GM18873 (cell line): Measurements from ENCODE around the gene ETS1.
"Not testable (repeated sequence)": the region's sequence is repeated elsewhere in the genome, so short reads cannot be mapped to it uniquely, and the experiment has no call there.

Source experiments
- ATAC-seq: cut with Tn5 transposase; IDR thresholded peaks from one replicate; pipeline ENCODE4 v1.9.1; 2021; ENCODE audit warnings: mild to moderate bottlenecking, moderate library complexity, moderate number of reproducible peaks; ENCODE audit not compliant: unreplicated experiment, low FRiP score

ETS1 gene

DNA sequence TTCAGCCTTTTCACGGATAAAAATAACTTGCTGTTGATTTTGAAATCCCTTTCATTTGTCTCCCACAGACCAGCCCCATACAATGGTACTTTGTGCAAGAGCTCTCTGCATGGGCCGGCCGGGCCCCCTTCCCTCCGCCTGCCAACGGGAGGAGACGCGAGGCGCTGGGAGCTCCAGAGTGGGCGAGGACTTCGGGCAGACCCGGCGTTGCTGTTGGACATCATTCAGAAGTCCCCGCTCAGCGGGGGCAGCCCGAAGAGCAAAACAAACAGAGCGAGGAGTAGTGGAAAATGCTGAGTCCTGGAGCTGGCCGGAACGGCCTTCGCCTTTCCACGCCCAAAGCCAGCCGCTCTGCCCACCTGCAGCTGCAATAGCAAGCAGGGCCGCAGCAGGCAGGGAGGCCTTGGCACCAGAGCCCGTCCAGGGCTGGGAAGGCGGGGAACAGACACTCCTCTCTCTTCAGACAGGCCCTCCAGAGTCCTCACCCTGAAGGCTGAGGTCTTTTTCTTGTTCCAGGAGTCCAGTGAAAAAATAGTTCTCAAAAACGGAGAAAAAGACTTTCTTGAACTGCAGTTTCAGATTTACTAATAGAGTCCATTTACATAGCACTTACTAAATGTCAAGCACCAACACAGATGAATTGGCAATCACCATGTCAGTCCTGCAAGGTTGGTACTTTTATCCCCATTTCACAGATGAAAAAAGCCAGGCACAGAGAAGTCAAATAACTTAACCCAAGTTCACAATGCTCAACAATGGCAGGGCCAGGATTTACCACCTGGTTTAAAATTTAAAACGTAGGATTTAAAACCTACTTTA, 135.5 kb downstream of the ETS1 start:
- ATAC-seq: no peak

DNA sequence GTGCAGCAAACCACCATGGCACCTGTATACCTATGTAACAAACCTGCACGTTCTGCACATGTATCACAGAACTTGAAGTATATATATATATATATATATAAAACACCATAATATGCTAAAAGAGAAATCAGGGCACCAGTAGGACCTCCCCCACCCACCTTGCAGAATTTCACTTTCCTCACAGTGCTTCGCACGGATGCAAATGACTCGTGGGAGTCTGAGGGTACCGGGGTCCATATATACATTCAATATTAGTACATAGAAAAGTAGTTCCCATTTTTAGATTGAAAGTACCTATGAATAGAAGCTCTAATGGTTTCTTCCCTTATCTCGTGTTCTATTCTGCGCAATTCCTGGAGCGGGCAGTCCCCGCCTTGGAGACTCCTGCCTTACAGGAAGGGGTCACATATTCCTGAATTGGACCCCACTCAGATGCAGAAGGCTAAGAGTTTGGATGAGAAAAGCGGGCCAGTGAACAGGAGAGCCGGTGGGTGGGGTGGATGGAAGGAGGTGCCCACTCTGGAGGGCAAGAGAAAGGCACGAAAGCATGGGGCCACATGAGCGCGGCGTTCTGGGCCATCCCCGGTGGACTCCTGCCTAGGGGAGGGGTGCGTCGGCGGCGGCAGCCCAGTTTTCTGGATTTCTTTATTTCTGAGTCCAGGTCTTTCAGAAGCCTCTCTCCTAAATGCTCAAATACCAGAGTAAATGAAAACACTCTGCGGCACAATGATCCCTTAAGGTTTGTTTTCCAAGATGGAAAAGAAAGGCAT, 136.3 kb downstream of the ETS1 start:
- ATAC-seq: no peak

DNA sequence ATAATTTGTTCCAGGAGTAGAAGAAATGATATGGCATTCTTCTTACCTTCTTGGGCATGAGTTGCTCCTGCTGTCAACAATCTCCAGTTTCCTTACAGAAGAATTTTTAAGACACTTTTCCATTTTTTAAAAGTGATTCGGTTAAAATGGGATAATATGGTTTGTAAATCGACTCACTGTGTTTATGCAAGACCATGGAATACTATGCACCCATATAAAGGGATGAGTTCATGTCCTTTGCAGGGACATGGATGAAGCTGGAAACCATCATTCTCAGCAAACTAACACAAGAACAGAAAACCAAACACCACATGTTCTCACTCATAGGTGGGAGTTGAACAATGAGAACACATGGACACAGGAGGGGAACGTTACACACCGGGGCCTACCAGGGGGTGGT, 136.9 kb downstream of the ETS1 start:
- ATAC-seq: not testable (repeated sequence)

GRCh38 chr11:128448981-128449713, 138.2 kb downstream of the ETS1 start:
- ATAC-seq: no peak

DNA sequence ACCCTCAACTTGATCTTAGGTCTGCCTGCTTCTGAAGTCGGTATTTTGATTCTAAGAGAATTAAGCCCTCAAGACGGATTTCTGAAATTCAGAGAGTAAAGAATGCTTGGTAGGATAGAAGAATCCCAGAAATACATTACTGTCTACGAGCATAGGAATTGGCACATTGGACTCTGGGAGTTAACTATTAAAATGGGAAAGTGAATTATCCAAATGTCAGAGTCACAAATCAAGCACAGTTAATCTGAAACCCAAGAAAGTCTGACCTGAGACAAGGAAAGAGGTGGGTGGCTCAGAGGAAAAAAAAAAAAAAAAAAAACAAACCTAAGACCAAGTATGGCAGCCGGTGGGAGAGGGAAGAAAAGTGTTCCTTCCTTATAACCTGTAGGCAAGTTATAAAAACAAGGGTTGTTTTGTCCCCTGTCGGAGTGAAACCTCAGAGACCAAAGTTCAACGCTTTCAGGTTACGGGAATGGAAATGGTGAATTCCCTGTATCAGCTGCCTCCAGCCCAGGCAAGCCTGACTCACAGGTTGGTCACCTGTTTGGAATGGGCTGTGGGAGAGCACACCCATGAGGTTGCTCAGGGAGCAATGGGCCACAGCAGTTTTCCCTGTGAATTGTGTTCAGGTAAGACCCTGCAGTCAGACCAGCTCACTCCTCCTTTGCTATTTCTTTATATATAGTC, 139.0 kb downstream of the ETS1 start:
- ATAC-seq: no peak

DNA sequence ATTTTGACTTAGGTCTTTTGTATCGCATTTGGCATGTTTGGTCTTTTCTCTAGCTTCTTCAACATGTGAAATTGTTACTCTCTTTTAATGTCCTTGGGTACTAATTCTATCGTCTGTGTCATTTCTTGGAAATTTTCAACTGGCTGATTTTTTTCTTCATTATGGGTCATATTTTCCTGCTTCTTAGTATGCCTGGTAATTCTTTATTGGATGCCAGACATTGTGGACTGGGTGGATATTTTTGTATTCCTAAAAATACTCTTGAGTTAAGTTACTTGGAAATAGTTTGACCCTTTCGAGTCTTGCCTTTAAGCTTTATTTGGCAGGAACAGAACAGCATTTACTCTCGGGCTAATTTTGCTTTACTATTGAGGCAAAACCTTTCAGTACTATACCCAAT, 140.1 kb downstream of the ETS1 start:
- no peak for ATAC-seq

- not testable (repeated sequence) for ATAC-seq
These were observed 141.4 kb downstream of the ETS1 start for GRCh38 chr11:128445921-128446320.

GRCh38 chr11:128437136-128437535, 150.2 kb downstream of the ETS1 start:
- ATAC-seq: no peak

DNA sequence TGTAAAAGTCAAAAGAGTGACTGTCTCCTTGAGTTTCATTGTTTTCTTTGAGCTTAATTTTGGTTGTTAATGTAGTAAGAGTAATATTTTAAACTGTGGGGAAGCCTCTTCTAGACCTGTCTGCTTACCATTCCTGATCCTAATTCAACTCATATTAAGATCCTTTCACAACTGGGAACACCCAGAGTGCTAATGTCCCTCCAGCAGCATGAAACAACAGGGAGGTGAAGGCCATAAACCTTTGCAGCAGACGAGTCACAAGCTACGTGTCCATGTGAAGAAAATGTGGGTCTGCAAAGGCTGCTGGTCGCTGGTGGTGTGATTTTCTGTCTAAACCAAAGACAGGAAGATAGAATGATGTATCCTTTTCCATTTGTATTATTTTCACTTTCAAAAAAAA, 152.5 kb downstream of the ETS1 start:
- no peak for ATAC-seq

DNA sequence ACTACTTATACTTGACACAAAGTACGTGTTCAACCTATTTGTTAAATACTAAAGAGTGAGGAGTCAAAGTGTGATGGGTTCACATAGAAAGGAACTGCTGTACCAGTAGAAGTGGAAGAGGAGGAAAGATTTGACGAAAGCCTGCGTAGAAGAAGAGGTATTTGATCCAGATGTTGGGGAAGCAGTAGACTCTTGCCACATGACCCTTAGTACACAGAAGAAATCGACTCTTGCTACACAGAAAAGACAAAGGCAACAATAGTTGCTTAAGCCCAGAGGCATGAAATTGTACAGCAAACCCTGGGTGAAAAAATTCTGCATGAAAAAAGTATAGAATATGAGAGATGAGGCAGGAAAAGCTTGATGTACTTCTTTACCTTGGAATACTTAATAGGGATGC, 152.9 kb downstream of the ETS1 start:
- ATAC-seq: no peak

GRCh38 chr11:128432926-128433325, 154.4 kb downstream of the ETS1 start:
- no peak for ATAC-seq

DNA sequence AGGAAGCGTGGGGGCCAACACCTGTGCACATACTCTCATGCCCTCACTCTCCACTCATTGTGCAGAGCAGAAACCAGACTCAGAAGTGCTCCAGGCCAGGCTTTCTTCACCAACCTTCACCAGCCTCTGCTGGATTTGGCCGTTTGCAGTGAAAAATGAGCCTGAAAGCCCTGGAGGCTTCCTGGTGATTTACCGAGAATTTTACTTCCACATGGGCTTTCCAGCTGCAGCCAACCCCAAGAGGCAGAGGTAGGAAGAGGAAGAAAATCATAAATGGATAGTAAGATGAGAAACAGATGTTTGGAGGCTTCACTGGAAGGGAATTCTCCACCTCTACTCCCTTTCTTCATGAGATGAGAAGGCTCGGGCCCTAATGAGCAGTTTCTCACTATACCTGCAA, 155.4 kb downstream of the ETS1 start:
- no peak for ATAC-seq

- ATAC-seq: no peak
These were observed 158.4 kb downstream of the ETS1 start for GRCh38 chr11:128428935-128429334.

DNA sequence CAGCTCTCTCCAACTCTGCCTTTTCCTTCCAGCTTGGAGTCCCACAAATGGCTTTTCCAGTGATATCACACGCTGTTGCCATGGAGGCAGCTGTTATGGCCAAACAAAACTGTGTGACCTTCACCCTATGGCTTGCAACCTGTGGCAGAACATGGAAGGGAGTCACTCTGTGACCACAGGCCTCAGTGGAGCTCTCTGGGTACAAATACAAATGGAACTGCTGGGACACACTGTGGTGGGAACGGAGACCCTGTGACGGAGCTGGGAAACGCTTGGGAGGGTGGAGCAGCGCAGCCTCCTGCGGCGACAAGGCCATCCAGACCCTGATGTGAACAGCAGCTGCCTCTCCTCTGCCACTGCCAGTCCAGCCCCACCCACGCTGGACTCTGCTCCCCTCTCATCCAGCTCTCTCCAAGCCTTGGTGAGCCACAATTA, 162.5 kb downstream of the ETS1 start:
- no peak for ATAC-seq

DNA sequence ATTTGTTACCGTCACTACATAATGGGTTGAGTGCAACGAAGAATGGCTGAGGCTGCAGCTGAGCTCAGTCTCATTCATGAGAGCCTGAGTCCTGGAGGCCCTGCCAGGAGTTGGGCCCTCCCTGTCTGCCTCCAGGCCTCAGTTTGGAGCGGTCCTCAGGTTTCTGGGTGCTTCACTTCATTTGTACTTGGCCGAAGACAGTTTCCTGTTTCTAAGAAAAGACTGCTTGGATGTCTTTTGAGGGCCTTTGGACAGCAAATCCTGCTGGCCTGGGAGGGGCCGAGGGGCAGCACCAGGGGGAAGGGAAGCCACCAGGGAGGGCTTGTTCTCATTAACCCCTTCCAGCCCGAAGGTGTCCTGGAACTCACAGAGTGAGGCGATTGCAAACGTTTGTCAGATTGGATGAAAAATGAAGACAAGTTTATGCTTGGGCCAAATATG, 163.1 kb downstream of the ETS1 start:
- no peak for ATAC-seq

DNA sequence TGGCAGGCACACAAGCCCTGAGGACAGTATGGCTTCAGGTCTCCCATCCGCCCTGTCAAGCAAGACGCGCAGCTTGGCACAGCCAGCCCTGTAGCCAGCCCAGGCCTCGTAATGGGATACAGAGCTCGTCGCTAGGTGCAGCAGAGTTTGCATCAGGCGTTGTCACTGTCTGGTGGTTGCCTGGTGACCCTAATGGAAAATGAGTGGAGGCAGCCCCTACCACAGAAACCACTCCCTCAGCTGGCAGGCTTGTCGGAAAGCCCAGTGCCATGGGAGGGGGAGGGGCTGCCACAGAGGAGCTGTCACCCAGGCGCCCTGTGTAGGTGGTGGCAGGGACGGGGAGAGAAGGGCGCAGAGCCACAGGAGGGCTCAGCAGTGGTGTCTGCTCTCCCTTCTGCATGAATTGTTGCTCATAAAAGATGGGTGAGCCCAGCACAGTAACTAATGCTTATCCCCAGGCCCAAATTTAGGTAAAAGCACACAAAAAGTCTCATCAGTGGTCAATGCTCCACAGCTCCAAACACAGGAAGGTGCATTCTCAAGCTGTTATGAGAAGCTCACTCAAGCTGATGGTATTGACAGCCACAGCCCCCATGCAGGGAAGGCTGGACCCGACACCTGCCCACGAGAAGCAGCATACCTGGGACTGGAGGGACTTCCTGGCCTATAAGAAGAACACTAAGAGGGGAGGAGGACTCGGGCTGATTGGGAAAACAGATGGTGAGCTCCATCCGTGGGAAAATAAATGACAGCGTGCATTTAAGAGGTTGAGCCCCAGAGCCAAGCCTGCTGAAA, 164.6 kb downstream of the ETS1 start:
- no peak for ATAC-seq

- ATAC-seq: no peak
These were observed 165.6 kb downstream of the ETS1 start for GRCh38 chr11:128421577-128422330.

GRCh38 chr11:128420951-128421350, 166.4 kb downstream of the ETS1 start:
- ATAC-seq: no peak

DNA sequence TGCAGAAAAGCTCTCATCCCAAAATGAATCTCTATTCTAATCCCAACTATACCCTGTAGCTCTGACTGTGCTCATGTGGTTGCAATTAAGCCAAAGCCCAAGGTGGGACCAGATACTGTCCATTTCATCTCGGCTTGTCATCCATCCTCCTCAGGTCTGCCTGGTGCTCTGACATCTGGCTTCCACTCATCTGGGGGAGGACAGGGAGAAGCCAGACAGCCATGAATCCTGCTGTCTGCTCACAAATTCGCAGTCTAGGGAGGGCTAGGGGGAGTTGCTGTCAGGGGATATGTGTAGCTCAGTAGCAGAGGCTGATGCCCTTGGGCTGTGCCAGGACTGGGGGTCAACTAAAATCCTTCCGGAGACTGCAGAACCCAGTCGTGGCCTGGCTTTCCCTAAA, 167.1 kb downstream of the ETS1 start:
- ATAC-seq: no peak
